ENCODE data around the gene TNIP2. TPM values are rescaled to one million over a fixed set of nuclear protein-coding genes. Genes with fewer than 3 reads are reported as not detected.
"Not testable (repeated sequence)": the region's sequence is repeated elsewhere in the genome, so short reads cannot be mapped to it uniquely, and the experiment has no call there.

TNIP2 gene
- total RNA-seq, 1 donor from 2014 or later = 72.4 TPM

GRCh38 chr4:2768124-2768523, 12.0 kb upstream of the TNIP2 start:
- no peak for DNase-seq (ENCODE audit: low read depth)

- no peak for DNase-seq (ENCODE audit: low read depth)
Measured at GRCh38 chr4:2767705-2768074, 11.6 kb upstream of the TNIP2 start.

GRCh38 chr4:2767046-2767704, 11.0 kb upstream of the TNIP2 start:
- DNase-seq (ENCODE audit: low read depth) = no peak

GRCh38 chr4:2765832-2766526, 9.8 kb upstream of the TNIP2 start:
- DNase-seq (ENCODE audit: low read depth) = no peak

- no peak for DNase-seq (ENCODE audit: low read depth)
Measured at GRCh38 chr4:2763511-2763967, 7.4 kb upstream of the TNIP2 start.

- not testable (repeated sequence) for DNase-seq (ENCODE audit: low read depth)
Measured at GRCh38 chr4:2762486-2763370, 6.6 kb upstream of the TNIP2 start.

- no peak for DNase-seq (ENCODE audit: low read depth)
Measured at GRCh38 chr4:2762048-2762447, 5.9 kb upstream of the TNIP2 start.

GRCh38 chr4:2761035-2761923, 5.1 kb upstream of the TNIP2 start:
- peak; percentile 52 for DNase-seq (ENCODE audit: low read depth)

- DNase-seq (ENCODE audit: low read depth) = no peak
Measured at GRCh38 chr4:2757426-2757825, 1.3 kb upstream of the TNIP2 start.

GRCh38 chr4:2756691-2757350, 685 bp upstream of the TNIP2 start:
- DNase-seq (ENCODE audit: low read depth) = no peak

GRCh38 chr4:2754848-2755819, 1.0 kb downstream of the TNIP2 start:
- DNase-seq (ENCODE audit: low read depth) = no peak

- no peak for DNase-seq (ENCODE audit: low read depth)
Measured at GRCh38 chr4:2753436-2753835, 2.7 kb downstream of the TNIP2 start.

GRCh38 chr4:2750719-2751605, 5.2 kb downstream of the TNIP2 start:
- DNase-seq (ENCODE audit: low read depth) = no peak

GRCh38 chr4:2746891-2747695, 9.0 kb downstream of the TNIP2 start:
- no peak for DNase-seq (ENCODE audit: low read depth)

- peak; percentile 57 for DNase-seq (ENCODE audit: low read depth)
Measured at GRCh38 chr4:2745981-2746806, 9.9 kb downstream of the TNIP2 start.

GRCh38 chr4:2745516-2745915, 10.6 kb downstream of the TNIP2 start:
- DNase-seq (ENCODE audit: low read depth) = no peak

Measured in renal cortical epithelial cell (primary cell).